Ascending aorta (tissue), 2 donors: ENCODE data around the gene SYNPO. TPM values are rescaled to one million over a fixed set of nuclear protein-coding genes. Genes with fewer than 3 reads are reported as not detected.
A peak's percentile ranks its signal among the peaks of the same experiment; 100 is the strongest.

Source experiments
- DNase-seq, 2 donors: peaks; one replicate each; pipeline ENCODE4 v3.0.0-alpha.2; 2019; ENCODE audit warnings: low spot score in 2 of 2
- H3K27ac ChIP-seq, 2 donors: fragments of 200-600 bp; sonication (generic); one replicate each; pipeline ENCODE4 v1.5.1; 2016 to 2017; ENCODE audit warnings: mild to moderate bottlenecking in 1 of 2
- H3K27me3 ChIP-seq: fragments of 200-600 bp; sonication (generic); one replicate; pipeline ENCODE4 v1.5.1; 2017
- H3K36me3 ChIP-seq, 2 donors: fragments of 200-600 bp; sonication (generic); one replicate each; pipeline ENCODE4 v1.5.1; 2016
- H3K4me1 ChIP-seq, 2 donors: fragments of 200-600 bp; sonication (generic); one replicate each; pipeline ENCODE4 v1.5.1; 2016 to 2017; ENCODE audit warnings: mild to moderate bottlenecking in 1 of 2
- H3K4me3 ChIP-seq, 2 donors: fragments of 200-600 bp; sonication (generic); one replicate each; pipeline ENCODE4 v1.5.1; 2016 to 2017; ENCODE audit warnings: mild to moderate bottlenecking in 1 of 2
- H3K9me3 ChIP-seq, 2 donors: fragments of 200-600 bp; sonication (generic); one replicate each; pipeline ENCODE4 v1.5.1; 2016
- intact Hi-C: fragments of 100-400 bp; cut with DNase I; formaldehyde crosslinking; loops from one replicate; pipeline ENCODE4 v1.15.1; 2023
- total RNA-seq: library from RNA; depleted of rRNA; stranded (reverse); fragments of >200 nt; gene quantifications from one replicate; pipeline ENCODE4 v1.1.0, GENCODE V29; 2016
- TF ChIP-seq, protein P1 (sequence below), 3 experiments: fragments of 200-600 bp in 2 of 3; fragments of 450-650 bp in 1 of 3; sonication (generic) in 2 of 3; IDR thresholded peaks; one replicate each; pipeline ENCODE4 v1.5.1; 2016 to 2019; ENCODE audit warnings: antibody characterized with exemption in 3 of 3, mild to moderate bottlenecking in 1 of 3, moderate library complexity in 1 of 3

SYNPO gene
- total RNA-seq, 1 donor from 2014 or later = 128 TPM

DNA sequence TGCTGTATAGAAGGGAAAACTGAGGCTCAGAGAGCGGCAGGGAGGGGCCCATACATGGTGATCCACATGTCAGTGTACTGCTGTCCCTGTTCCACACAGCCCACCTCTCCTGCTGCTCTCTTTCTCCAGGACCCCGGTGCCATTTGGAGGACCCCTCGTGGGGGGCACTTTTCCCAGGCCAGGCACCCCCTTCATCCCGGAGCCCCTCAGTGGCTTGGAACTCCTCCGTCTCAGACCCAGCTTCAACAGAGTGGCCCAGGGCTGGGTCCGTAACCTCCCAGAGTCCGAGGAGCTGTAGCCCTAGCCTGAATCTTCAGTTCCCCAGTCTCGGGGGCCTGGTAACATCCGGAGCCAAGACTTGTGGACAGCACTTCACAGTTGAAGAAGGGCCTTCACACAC, 36.1 kb downstream of the SYNPO start:
- no peaks in the 10 kb centered on the region for H3K36me3 ChIP-seq
- intact Hi-C loops = no loop called here
- no peak overlapping the region for H3K4me3 ChIP-seq
- peaks cover 32 to 40% of the 10 kb centered on the region in 2 donors for H3K4me1 ChIP-seq
- DNase-seq = no peak
- no peaks in the 10 kb centered on the region for H3K27me3 ChIP-seq
- no peak overlapping the region for H3K27ac ChIP-seq
- no peaks in the 10 kb centered on the region for H3K9me3 ChIP-seq
- TF ChIP-seq, protein P1, sequence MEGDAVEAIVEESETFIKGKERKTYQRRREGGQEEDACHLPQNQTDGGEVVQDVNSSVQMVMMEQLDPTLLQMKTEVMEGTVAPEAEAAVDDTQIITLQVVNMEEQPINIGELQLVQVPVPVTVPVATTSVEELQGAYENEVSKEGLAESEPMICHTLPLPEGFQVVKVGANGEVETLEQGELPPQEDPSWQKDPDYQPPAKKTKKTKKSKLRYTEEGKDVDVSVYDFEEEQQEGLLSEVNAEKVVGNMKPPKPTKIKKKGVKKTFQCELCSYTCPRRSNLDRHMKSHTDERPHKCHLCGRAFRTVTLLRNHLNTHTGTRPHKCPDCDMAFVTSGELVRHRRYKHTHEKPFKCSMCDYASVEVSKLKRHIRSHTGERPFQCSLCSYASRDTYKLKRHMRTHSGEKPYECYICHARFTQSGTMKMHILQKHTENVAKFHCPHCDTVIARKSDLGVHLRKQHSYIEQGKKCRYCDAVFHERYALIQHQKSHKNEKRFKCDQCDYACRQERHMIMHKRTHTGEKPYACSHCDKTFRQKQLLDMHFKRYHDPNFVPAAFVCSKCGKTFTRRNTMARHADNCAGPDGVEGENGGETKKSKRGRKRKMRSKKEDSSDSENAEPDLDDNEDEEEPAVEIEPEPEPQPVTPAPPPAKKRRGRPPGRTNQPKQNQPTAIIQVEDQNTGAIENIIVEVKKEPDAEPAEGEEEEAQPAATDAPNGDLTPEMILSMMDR (IDR thresholded peaks at IDR 0.05) = no peak

DNA sequence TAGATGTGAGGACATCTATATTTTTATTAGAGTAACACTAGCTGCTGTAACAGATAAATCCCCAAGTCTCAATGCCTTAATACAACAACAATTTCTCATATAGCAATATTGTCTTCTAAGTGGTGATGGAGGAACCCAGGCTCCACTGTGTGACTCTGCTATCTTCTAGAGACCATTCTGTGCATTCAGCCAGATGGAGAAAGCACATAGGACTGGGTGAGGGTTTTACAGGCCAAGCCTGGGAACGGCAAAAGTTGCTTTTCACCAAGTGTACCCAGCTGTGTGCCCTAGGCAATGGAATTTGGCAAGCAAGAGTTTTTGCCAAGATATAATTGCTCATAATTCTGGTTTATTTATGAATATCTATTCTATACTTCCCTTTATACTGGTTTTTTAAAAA, 48.7 kb downstream of the SYNPO start:
- Histone ChIP-seq H3K27ac (no peak overlapping the region), H3K9me3 (no peaks in the 10 kb centered on the region), H3K4me3 (no peak overlapping the region), H3K36me3 (peaks cover 32 to 47% of the 10 kb centered on the region in 2 donors), H3K27me3 (no peaks in the 10 kb centered on the region), H3K4me1 (no peaks in the 10 kb centered on the region)
- DNase-seq = no peak
- intact Hi-C loops = no loop called here
- TF ChIP-seq, protein P1 (IDR thresholded peaks at IDR 0.05) = no peak

DNA sequence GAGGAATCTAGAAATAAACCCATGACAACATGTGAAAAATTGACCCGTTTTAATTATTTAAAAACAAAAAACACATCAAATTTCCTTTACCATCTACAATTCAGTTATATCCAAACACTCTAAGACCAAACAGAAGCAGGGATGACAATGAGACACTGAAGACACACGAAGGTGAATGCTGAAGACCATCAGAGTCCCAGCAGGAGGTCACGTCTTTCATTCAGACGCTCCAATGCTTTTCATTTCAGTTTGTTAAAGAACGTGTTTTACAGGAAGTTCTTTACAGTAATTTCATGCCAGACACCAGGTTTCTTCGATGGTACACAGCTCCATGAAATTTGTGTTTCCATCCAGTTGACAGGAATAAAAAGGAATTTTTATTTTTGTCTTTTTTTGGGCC, 50.3 kb downstream of the SYNPO start:
- TF ChIP-seq, protein P1 (IDR thresholded peaks at IDR 0.05) = no peak
- no peak overlapping the region for H3K27ac ChIP-seq
- H3K4me1 ChIP-seq = no peaks in the 10 kb centered on the region
- no peaks in the 10 kb centered on the region for H3K27me3 ChIP-seq
- intact Hi-C loops = no loop called here
- DNase-seq = no peak
- peaks cover 49 to 64% of the 10 kb centered on the region in 2 donors for H3K36me3 ChIP-seq
- no peaks in the 10 kb centered on the region for H3K9me3 ChIP-seq
- H3K4me3 ChIP-seq = no peak overlapping the region

DNA sequence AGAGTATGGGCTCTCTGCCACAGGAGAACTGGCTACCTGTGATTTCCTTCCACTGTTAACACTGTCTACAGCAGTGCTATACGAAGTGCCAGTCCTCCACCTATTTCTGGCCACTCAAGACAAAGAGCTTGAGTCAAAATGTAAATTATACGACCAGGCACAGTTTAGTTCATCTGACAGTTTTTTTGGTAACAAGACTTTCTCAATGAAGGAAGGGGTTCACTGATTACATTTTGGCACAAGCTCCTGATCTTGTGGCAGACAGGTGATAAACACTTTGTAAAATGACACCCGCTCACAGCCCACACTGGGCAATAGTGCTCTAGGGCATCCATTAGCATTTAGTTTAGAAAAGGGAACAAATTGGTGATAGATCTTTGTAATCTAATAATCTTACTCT, 51.8 kb downstream of the SYNPO start:
- DNase-seq = no peak
- no peak overlapping the region for H3K4me3 ChIP-seq
- TF ChIP-seq, protein P1 (IDR thresholded peaks at IDR 0.05) = no peak
- H3K36me3 ChIP-seq = peaks cover 64 to 79% of the 10 kb centered on the region in 2 donors
- H3K9me3 ChIP-seq = no peaks in the 10 kb centered on the region
- no peak overlapping the region for H3K27ac ChIP-seq
- no peaks in the 10 kb centered on the region for H3K4me1 ChIP-seq
- no peaks in the 10 kb centered on the region for H3K27me3 ChIP-seq
- intact Hi-C loops = no loop called here

DNA sequence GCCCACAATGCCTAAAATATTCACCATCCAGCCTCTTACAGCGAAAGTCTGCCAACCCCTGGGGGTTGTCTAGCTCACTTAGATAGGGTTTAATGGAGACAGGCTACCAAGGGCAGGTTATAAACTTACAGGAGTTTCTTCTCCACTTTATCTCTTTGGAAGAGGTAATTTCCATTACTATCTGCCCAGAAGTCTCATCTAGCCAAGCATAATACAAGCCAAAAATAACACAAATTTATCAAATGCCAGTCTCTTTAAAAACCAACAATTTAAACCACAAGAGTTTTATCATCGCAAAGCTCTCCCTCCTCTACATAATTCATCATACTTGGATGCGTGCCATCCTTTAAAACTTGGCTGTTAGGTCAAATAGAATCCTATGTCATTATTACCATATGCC, 54.2 kb downstream of the SYNPO start:
- peaks cover 80 to 88% of the 10 kb centered on the region in 2 donors for H3K36me3 ChIP-seq
- no peak overlapping the region for H3K27ac ChIP-seq
- no peak overlapping the region for H3K4me3 ChIP-seq
- intact Hi-C loops = no loop called here
- H3K9me3 ChIP-seq = no peaks in the 10 kb centered on the region
- DNase-seq = no peak
- H3K4me1 ChIP-seq = peaks cover 4 to 7% of the 10 kb centered on the region in 2 donors
- TF ChIP-seq, protein P1 (IDR thresholded peaks at IDR 0.05) = no peak
- no peaks in the 10 kb centered on the region for H3K27me3 ChIP-seq

DNA sequence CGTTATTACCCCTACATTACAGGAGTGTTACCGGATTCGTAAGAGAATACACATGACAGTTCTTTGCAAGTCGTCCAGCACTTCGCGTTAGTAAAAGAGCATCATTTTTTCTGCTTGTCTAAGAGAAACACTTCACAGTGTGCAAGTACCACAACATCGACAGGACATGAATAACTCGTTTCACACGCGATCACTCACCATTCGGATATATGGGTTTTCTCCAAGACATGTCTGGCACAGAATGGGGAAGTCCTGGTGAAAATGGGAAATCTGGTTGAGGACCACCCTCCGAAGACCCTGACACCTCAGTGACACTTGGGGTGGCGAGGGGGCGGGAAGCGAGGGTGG, 59.8 kb downstream of the SYNPO start:
- Histone ChIP-seq H3K36me3 (peaks cover 36 to 37% of the 10 kb centered on the region in 2 donors), H3K27me3 (no peaks in the 10 kb centered on the region), H3K4me1 (peaks cover 4 to 10% of the 10 kb centered on the region in 2 donors), H3K27ac (peak overlapping the region; percentile 97 to 99), H3K9me3 (no peaks in the 10 kb centered on the region), H3K4me3 (peak overlapping the region; percentile 95 to 100)
- intact Hi-C loops = loop anchor here (2.0 to 10.0 kb wide), 5 partner anchors 43 to 248 kb away; partner anchors contain the start of genes IRGM and SMIM3
- no peak for DNase-seq
- TF ChIP-seq, protein P1 (IDR thresholded peaks at IDR 0.05) = no peak
